UCSD-AML1 (cell line): ENCODE measurements around the gene CCDC69.

Experiments
- DNase-seq: peaks from one replicate; lab custom pipeline; 2025; ENCODE audit not compliant: unreplicated experiment; lab: John Stamatoyannopoulos, UW

CCDC69 gene

GRCh38 chr5:151168602-151169344 lies 55.1 kb downstream of the CCDC69 start:
- DNase-seq: no peak

- no peak for DNase-seq
Measured at GRCh38 chr5:151167022-151167421, 56.9 kb downstream of the CCDC69 start.

- peak; percentile 76 for DNase-seq
Measured at GRCh38 chr5:151164687-151165392, 59.1 kb downstream of the CCDC69 start.

GRCh38 chr5:151162776-151163175 lies 61.1 kb downstream of the CCDC69 start:
- no peak for DNase-seq

- no peak for DNase-seq
Measured at GRCh38 chr5:151159649-151160373, 64.1 kb downstream of the CCDC69 start.

- DNase-seq: no peak
Measured at GRCh38 chr5:151158287-151158661, 65.6 kb downstream of the CCDC69 start.

- peak; percentile 69 for DNase-seq
Measured at GRCh38 chr5:151157426-151158286, 66.2 kb downstream of the CCDC69 start, which contains the start of gene ANXA6. ANXA6 (minus strand) TSS chr5:151157779; CDS start chr5:151147901, 9,878 bp downstream.

GRCh38 chr5:151156507-151157420 lies 67.1 kb downstream of the CCDC69 start:
- no peak for DNase-seq

GRCh38 chr5:151155775-151156506 lies 68.0 kb downstream of the CCDC69 start:
- no peak for DNase-seq

- no peak for DNase-seq
Measured at GRCh38 chr5:151154931-151155774, 68.7 kb downstream of the CCDC69 start.

- no peak for DNase-seq
Measured at GRCh38 chr5:151153766-151154272, 70.1 kb downstream of the CCDC69 start.

- no peak for DNase-seq
Measured at GRCh38 chr5:151153300-151153699, 70.6 kb downstream of the CCDC69 start.

GRCh38 chr5:151151793-151152192 lies 72.1 kb downstream of the CCDC69 start:
- peak; percentile 58 for DNase-seq

GRCh38 chr5:151151263-151151660 lies 72.6 kb downstream of the CCDC69 start:
- no peak for DNase-seq

- peak; percentile 75 for DNase-seq
Measured at GRCh38 chr5:151150471-151151262, 73.2 kb downstream of the CCDC69 start.

GRCh38 chr5:151148583-151148982 lies 75.3 kb downstream of the CCDC69 start:
- DNase-seq: no peak

GRCh38 chr5:151147033-151147432 lies 76.9 kb downstream of the CCDC69 start:
- no peak for DNase-seq
